ENCODE data around the gene NOL9. TPM values are rescaled to one million over a fixed set of nuclear protein-coding genes. Genes with fewer than 3 reads are reported as not detected.

The NOL9 gene
- total and polyA plus RNA-seq, 2 of the 13 experiments (the other 11 are each of a cell fraction or from before 2014, with no cell fraction given) = 18.0 to 24.7 TPM

DNA sequence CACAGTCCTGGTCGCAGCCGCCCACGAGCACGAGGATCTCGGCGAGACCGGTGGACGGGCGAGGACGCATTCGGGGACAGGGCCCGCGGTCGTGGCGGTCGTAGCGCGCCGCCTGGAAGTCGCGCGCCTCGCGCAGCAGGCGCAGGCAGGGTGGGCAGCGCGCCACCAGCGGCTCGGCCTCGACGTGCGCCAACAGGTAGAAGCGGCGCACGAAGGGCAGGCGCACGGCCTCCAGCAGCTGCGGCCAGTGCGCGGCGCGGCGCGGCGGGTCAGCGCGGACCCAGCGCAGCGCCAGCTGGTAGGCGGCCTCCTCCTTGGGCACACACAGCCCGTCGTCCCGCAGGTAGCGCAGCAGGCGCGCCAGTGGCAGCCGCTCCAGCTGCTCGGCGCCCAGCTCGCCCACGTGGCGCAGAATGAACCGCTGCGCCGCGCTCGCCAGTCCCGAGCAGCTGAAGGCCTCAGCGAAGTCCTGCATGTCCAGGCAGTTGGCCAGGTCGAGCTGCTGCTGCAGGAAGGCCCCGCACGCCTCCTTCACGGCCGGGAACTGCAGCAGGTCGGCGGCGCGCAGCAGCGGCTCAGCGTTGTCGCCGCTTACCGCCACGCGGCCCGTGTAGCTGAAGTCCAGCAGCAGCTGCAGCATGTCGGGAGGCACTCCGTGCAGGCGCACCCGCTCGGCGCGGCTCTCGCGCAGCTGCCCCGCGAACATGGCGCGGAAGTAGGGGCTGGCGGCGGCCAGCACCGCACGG lies 47.8 kb upstream of the NOL9 start (continued):
- TF ChIP-seq, protein P1, sequence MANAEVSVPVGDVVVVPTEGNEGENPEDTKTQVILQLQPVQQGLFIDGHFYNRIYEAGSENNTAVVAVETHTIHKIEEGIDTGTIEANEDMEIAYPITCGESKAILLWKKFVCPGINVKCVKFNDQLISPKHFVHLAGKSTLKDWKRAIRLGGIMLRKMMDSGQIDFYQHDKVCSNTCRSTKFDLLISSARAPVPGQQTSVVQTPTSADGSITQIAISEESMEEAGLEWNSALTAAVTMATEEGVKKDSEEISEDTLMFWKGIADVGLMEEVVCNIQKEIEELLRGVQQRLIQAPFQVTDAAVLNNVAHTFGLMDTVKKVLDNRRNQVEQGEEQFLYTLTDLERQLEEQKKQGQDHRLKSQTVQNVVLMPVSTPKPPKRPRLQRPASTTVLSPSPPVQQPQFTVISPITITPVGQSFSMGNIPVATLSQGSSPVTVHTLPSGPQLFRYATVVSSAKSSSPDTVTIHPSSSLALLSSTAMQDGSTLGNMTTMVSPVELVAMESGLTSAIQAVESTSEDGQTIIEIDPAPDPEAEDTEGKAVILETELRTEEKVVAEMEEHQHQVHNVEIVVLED (CRISPR knock-in tag; IDR thresholded peaks at IDR 0.05; ENCODE audit: borderline replicate concordance) = no peak
- no peak for TF ChIP-seq NFE2L2 (IDR thresholded peaks at IDR 0.05; ENCODE audit: low read length)
- TF ChIP-seq REXO4 (CRISPR knock-in tag; IDR thresholded peaks at IDR 0.05; ENCODE audit: borderline replicate concordance) = no peak
- TF ChIP-seq ZNF34 (CRISPR knock-in tag; IDR thresholded peaks at IDR 0.05; ENCODE audit: borderline replicate concordance) = no peak
- TF ChIP-seq, protein P2, sequence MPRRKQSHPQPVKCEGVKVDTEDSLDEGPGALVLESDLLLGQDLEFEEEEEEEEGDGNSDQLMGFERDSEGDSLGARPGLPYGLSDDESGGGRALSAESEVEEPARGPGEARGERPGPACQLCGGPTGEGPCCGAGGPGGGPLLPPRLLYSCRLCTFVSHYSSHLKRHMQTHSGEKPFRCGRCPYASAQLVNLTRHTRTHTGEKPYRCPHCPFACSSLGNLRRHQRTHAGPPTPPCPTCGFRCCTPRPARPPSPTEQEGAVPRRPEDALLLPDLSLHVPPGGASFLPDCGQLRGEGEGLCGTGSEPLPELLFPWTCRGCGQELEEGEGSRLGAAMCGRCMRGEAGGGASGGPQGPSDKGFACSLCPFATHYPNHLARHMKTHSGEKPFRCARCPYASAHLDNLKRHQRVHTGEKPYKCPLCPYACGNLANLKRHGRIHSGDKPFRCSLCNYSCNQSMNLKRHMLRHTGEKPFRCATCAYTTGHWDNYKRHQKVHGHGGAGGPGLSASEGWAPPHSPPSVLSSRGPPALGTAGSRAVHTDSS (CRISPR knock-in tag; conservative IDR thresholded peaks at IDR 0.05) = no peak
- TF ChIP-seq, protein P3, sequence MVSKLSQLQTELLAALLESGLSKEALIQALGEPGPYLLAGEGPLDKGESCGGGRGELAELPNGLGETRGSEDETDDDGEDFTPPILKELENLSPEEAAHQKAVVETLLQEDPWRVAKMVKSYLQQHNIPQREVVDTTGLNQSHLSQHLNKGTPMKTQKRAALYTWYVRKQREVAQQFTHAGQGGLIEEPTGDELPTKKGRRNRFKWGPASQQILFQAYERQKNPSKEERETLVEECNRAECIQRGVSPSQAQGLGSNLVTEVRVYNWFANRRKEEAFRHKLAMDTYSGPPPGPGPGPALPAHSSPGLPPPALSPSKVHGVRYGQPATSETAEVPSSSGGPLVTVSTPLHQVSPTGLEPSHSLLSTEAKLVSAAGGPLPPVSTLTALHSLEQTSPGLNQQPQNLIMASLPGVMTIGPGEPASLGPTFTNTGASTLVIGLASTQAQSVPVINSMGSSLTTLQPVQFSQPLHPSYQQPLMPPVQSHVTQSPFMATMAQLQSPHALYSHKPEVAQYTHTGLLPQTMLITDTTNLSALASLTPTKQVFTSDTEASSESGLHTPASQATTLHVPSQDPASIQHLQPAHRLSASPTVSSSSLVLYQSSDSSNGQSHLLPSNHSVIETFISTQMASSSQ (IDR thresholded peaks at IDR 0.05; ENCODE audit: low read depth) = no peak
- TF ChIP-seq, protein P3 (CRISPR knock-in tag; IDR thresholded peaks at IDR 0.05; ENCODE audit: borderline replicate concordance) = no peak
- no peak for TF ChIP-seq ELF4 (CRISPR knock-in tag; IDR thresholded peaks at IDR 0.05; ENCODE audit: borderline replicate concordance)
- TF ChIP-seq ATF7 (IDR thresholded peaks at IDR 0.05) = no peak
- no peak for TF ChIP-seq ATF7 (CRISPR knock-in tag; IDR thresholded peaks at IDR 0.05)
- no peak for TF ChIP-seq NONO (IDR thresholded peaks at IDR 0.05)
- no peak for TF ChIP-seq NONO (CRISPR knock-in tag; conservative IDR thresholded peaks at IDR 0.05)
- no peak for TF ChIP-seq CBX2 (IDR thresholded peaks at IDR 0.05; ENCODE audit: low read depth, low read length)
- peak; percentile 31; the same call in 1 of the 2 replicates for TF ChIP-seq CBX2 (CRISPR knock-in tag; IDR thresholded peaks at IDR 0.05; ENCODE audit: low read depth)
- TF ChIP-seq ZBTB20 (CRISPR knock-in tag; IDR thresholded peaks at IDR 0.05; ENCODE audit: borderline replicate concordance, low read depth) = no peak
- TF ChIP-seq ZNF839 (CRISPR knock-in tag; IDR thresholded peaks at IDR 0.05; ENCODE audit: borderline replicate concordance) = no peak
- TF ChIP-seq, protein P4, sequence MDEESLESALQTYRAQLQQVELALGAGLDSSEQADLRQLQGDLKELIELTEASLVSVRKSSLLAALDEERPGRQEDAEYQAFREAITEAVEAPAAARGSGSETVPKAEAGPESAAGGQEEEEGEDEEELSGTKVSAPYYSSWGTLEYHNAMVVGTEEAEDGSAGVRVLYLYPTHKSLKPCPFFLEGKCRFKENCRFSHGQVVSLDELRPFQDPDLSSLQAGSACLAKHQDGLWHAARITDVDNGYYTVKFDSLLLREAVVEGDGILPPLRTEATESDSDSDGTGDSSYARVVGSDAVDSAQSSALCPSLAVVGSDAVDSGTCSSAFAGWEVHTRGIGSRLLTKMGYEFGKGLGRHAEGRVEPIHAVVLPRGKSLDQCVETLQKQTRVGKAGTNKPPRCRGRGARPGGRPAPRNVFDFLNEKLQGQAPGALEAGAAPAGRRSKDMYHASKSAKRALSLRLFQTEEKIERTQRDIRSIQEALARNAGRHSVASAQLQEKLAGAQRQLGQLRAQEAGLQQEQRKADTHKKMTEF (CRISPR knock-in tag; IDR thresholded peaks at IDR 0.05) = no peak
- no peak for TF ChIP-seq DNMT3B (CRISPR knock-in tag; conservative IDR thresholded peaks at IDR 0.05)
- TF ChIP-seq TBL1XR1 (IDR thresholded peaks at IDR 0.05; ENCODE audit: borderline replicate concordance, low read length, partially characterized antibody) = no peak
- TF ChIP-seq ZNF660 (CRISPR knock-in tag; IDR thresholded peaks at IDR 0.05; ENCODE audit: borderline replicate concordance, low read depth) = no peak
- TF ChIP-seq RFXAP (CRISPR knock-in tag; IDR thresholded peaks at IDR 0.05; ENCODE audit: borderline replicate concordance) = 0 out of 2 replicates have a peak, but pooled peaks have one; percentile 69
